H1 (cell line): ENCODE measurements around the gene STIMATE. TPM values are rescaled to one million over a fixed set of nuclear protein-coding genes. Genes with fewer than 3 reads are reported as not detected.

ENCODE experiments used
- CTCF ChIA-PET: fragments of 300-600 bp; sonication (Branson Sonifier 250); formaldehyde crosslinking; loops from one replicate; lab custom pipeline; 2021; ENCODE audit not compliant: partially characterized antibody; lab: Charles Lee
- POLR2A ChIA-PET: fragments of 300-600 bp; sonication (Branson Sonifier 250); formaldehyde crosslinking; loops from one replicate; lab custom pipeline; 2021; ENCODE audit warnings: inconsistent platforms; ENCODE audit not compliant: partially characterized antibody; lab: Charles Lee
- DNase-seq, 2 experiments: peaks; one replicate each; pipeline versions ENCODE4 v3.0.0 to v3.0.0-alpha.2; 2010 to 2022; ENCODE audit warnings: low spot score in 2 of 2, low read depth in 1 of 2, mixed read lengths in 1 of 2
- FAIRE-seq: peaks from 2 replicates; lab custom pipeline; 2011; peaks lifted over from hg19 to GRCh38; lab: Jason Lieb, UNC
- H2AFZ ChIP-seq: 2 replicates; pipeline ENCODE4 v1.8.1; 2012; ENCODE audit warnings: low read length, inconsistent platforms
- H2AK5ac ChIP-seq: 2 replicates; pipeline ENCODE4 v1.6.1; 2013; ENCODE audit warnings: low read depth, low read length
- H2BK120ac ChIP-seq: replicated peaks from 2 replicates; pipeline ENCODE3; 2013; ENCODE audit warnings: low read depth, low read length, inconsistent platforms
- H2BK12ac ChIP-seq: 2 replicates; pipeline ENCODE4 v1.6.1; 2013; ENCODE audit warnings: low read depth, low read length
- H2BK15ac ChIP-seq: 2 replicates; pipeline ENCODE4 v1.6.1; 2013; ENCODE audit warnings: low read length
- H2BK20ac ChIP-seq: 2 replicates; pipeline ENCODE4 v1.6.1; 2013; ENCODE audit warnings: low read length
- H2BK5ac ChIP-seq: 2 replicates; pipeline ENCODE4 v1.6.1; 2013; ENCODE audit warnings: low read depth, low read length
- H3K14ac ChIP-seq: 2 replicates; pipeline ENCODE4 v1.6.1; 2013; ENCODE audit warnings: inconsistent platforms; ENCODE audit not compliant: insufficient read length
- H3K18ac ChIP-seq: 2 replicates; pipeline ENCODE4 v1.6.1; 2013; ENCODE audit warnings: low read length; ENCODE audit errors: extremely low read depth
- H3K23ac ChIP-seq: 2 replicates; pipeline ENCODE4 v1.6.1; 2013; ENCODE audit warnings: inconsistent platforms; ENCODE audit not compliant: insufficient read length
- H3K23me2 ChIP-seq: 2 replicates; pipeline ENCODE4 v1.6.1; 2013; ENCODE audit warnings: low read depth, low read length
- H3K27ac ChIP-seq: 2 replicates; pipeline ENCODE4 v1.6.1; 2011; ENCODE audit warnings: low read depth, low read length, inconsistent platforms
- H3K27me3 ChIP-seq, 4 experiments: replicated peaks in 1 of 4; 1 replicate in 1 of 4; 2 replicates in 3 of 4; pipeline versions ENCODE4 v1.6.1 to v1.8.1; 2011 to 2013; ENCODE audit warnings: low read length in 3 of 4, mild to moderate bottlenecking in 3 of 4, inconsistent platforms in 2 of 4, mixed read lengths in 2 of 4, moderate library complexity in 1 of 4; ENCODE audit not compliant: control insufficient read depth in 3 of 4, insufficient read depth in 3 of 4; ENCODE audit errors: extremely low read depth in 1 of 4
- H3K36me3 ChIP-seq, 4 experiments: 2 replicates each; pipeline versions ENCODE4 v1.6.1 to v1.8.1; 2011 to 2013; ENCODE audit warnings: mild to moderate bottlenecking in 4 of 4, low read length in 3 of 4, moderate library complexity in 2 of 4, control low read depth in 1 of 4, inconsistent platforms in 1 of 4; ENCODE audit not compliant: insufficient read depth in 4 of 4, control insufficient read depth in 2 of 4
- H3K4ac ChIP-seq: replicated peaks from 2 replicates; pipeline ENCODE3; 2013; ENCODE audit warnings: low read length, low read depth, mixed read lengths, inconsistent platforms; ENCODE audit not compliant: insufficient read length
- H3K4me1 ChIP-seq, 4 experiments: replicated peaks in 1 of 4; 1 replicate in 1 of 4; 2 replicates in 3 of 4; pipeline versions ENCODE4 v1.6.1 to v1.8.1; 2011 to 2013; ENCODE audit warnings: low read length in 3 of 4, inconsistent platforms in 2 of 4, mixed read lengths in 1 of 4; ENCODE audit not compliant: insufficient read depth in 4 of 4, control insufficient read depth in 3 of 4
- H3K4me2 ChIP-seq, 2 experiments: 2 replicates each; pipeline versions ENCODE4 v1.6.1 to v1.8.1; 2011 to 2013; ENCODE audit warnings: low read depth in 2 of 2, low read length in 2 of 2, control low read depth in 1 of 2, inconsistent platforms in 1 of 2, mild to moderate bottlenecking in 1 of 2; ENCODE audit not compliant: insufficient read depth in 1 of 2
- H3K4me3 ChIP-seq, 4 experiments: fragments of 200-600, 300-600 bp in 1 of 4; sonication (generic), shearing (Covaris generic), sonication (Bioruptor Twin) in 1 of 4; 2 replicates each; pipeline versions ENCODE4 v1.5.1 to v1.8.1; 2011 to 2016; ENCODE audit warnings: low read length in 4 of 4, low read depth in 3 of 4, control low read depth in 2 of 4, inconsistent platforms in 2 of 4, mild to moderate bottlenecking in 2 of 4, mixed read lengths in 1 of 4, moderate library complexity in 1 of 4; ENCODE audit not compliant: insufficient read depth in 2 of 4; ENCODE audit errors: extremely low read depth in 1 of 4
- H3K56ac ChIP-seq: replicated peaks from 2 replicates; pipeline ENCODE3; 2013; ENCODE audit warnings: low read depth, mild to moderate bottlenecking, mixed read lengths, low read length, inconsistent platforms; ENCODE audit not compliant: insufficient read length
- H3K79me1 ChIP-seq: 2 replicates; pipeline ENCODE4 v1.6.1; 2013; ENCODE audit warnings: low read depth, low read length, control low read depth
- H3K79me2 ChIP-seq, 2 experiments: 2 replicates each; pipeline versions ENCODE4 v1.6.1 to v1.8.1; 2012 to 2013; ENCODE audit warnings: low read length in 2 of 2, mild to moderate bottlenecking in 2 of 2, inconsistent platforms in 1 of 2; ENCODE audit not compliant: insufficient read depth in 2 of 2, control insufficient read depth in 1 of 2
- H3K9ac ChIP-seq, 4 experiments: replicated peaks in 1 of 4; 1 replicate in 1 of 4; 2 replicates in 3 of 4; pipeline versions ENCODE4 v1.6.1 to v1.8.1; 2011 to 2013; ENCODE audit warnings: low read depth in 3 of 4, low read length in 3 of 4, control low read depth in 2 of 4, mild to moderate bottlenecking in 2 of 4, moderate library complexity in 2 of 4, inconsistent platforms in 1 of 4; ENCODE audit errors: extremely low read depth in 1 of 4
- H3K9me3 ChIP-seq, 2 experiments: 2 replicates each; pipeline versions ENCODE4 v1.6.1 to v1.8.1; 2012 to 2013; ENCODE audit warnings: mild to moderate bottlenecking in 2 of 2, moderate library complexity in 2 of 2, control low read depth in 1 of 2, inconsistent platforms in 1 of 2, low read depth in 1 of 2, low read length in 1 of 2, mixed read lengths in 1 of 2; ENCODE audit not compliant: insufficient read depth in 2 of 2
- H4K20me1 ChIP-seq, 2 experiments: replicated peaks in 1 of 2; 2 replicates each; pipeline versions ENCODE3 to v1.8.1; 2011 to 2013; ENCODE audit warnings: inconsistent platforms in 2 of 2, low read length in 2 of 2, mild to moderate bottlenecking in 1 of 2; ENCODE audit not compliant: insufficient read depth in 2 of 2, control insufficient read depth in 1 of 2
- H4K5ac ChIP-seq: 2 replicates; pipeline ENCODE4 v1.6.1; 2013; ENCODE audit warnings: low read length, low read depth, mixed read lengths, inconsistent platforms; ENCODE audit not compliant: insufficient read length
- H4K8ac ChIP-seq: 2 replicates; pipeline ENCODE4 v1.8.0; 2013; ENCODE audit warnings: mild to moderate bottlenecking, moderate library complexity, low read length, inconsistent platforms; ENCODE audit not compliant: insufficient read depth; ENCODE audit errors: extremely low read depth
- H4K91ac ChIP-seq: replicated peaks from 2 replicates; pipeline ENCODE3; 2013; ENCODE audit warnings: low read length, mixed read lengths, inconsistent platforms; ENCODE audit not compliant: insufficient read length
- ATF2 ChIP-seq: IDR thresholded peaks from 2 replicates; pipeline ENCODE4 v1.6.1; 2012; ENCODE audit warnings: low read length, inconsistent platforms
- CBX8 ChIP-seq: fragments of 300-800, 300-1000 bp; sonication (generic); IDR thresholded peaks from 2 replicates; pipeline ENCODE4 v1.7.1; 2016; ENCODE audit warnings: low read depth, low read length, borderline replicate concordance
- CEBPB ChIP-seq: IDR thresholded peaks from 2 replicates; pipeline ENCODE4 v1.6.1; 2012; ENCODE audit warnings: low read depth, low read length
- GTF2F1 ChIP-seq: IDR thresholded peaks from 2 replicates; pipeline ENCODE4 v1.6.1; 2012; ENCODE audit warnings: low read depth, low read length, improper control_type of control experiment, borderline replicate concordance
- JUND ChIP-seq: IDR thresholded peaks from 2 replicates; pipeline ENCODE4 v1.6.1; 2011; ENCODE audit warnings: mild to moderate bottlenecking, improper control_type of control experiment, low read length
- MAX ChIP-seq: IDR thresholded peaks from 2 replicates; pipeline ENCODE4 v1.6.1; 2012; ENCODE audit warnings: inconsistent platforms
- NRF1 ChIP-seq: IDR thresholded peaks from 2 replicates; pipeline ENCODE4 v1.6.1; 2011; ENCODE audit warnings: mild to moderate bottlenecking, low read depth, low read length, improper control_type of control experiment
- POU5F1 ChIP-seq: IDR thresholded peaks from 2 replicates; pipeline ENCODE4 v1.6.1; 2011; ENCODE audit warnings: low read depth, mild to moderate bottlenecking, low read length, moderate library complexity
- SIN3A ChIP-seq, 2 experiments: IDR thresholded peaks in 1 of 2; conservative IDR thresholded peaks in 1 of 2; 2 replicates each; pipeline ENCODE4 v1.6.1; 2011 to 2012; ENCODE audit warnings: low read length in 2 of 2, improper control_type of control experiment in 1 of 2, low read depth in 1 of 2, mild to moderate bottlenecking in 1 of 2
- TCF12 ChIP-seq: IDR thresholded peaks from 2 replicates; pipeline ENCODE4 v1.6.1; 2011; ENCODE audit warnings: low read depth, mild to moderate bottlenecking, low read length
- WGBS, 2 experiments: shearing (Covaris generic) in 1 of 2; methylation state at CpG; one replicate each; pipeline versions ENCODE4 v1.1.6 to v1.1.7; 2013 to 2015; ENCODE audit warnings: low lambda C conversion rate in 2 of 2, mixed read lengths in 2 of 2, inconsistent platforms in 1 of 2, low coverage in 1 of 2, missing lambda C conversion rate in 1 of 2; ENCODE audit not compliant: insufficient replicate concordance in 2 of 2, insufficient coverage in 1 of 2, insufficient read length in 1 of 2; ENCODE audit errors: extremely low coverage in 1 of 2, missing lambda C conversion rate in 1 of 2; 5-methylcytosine and 5-hydroxymethylcytosine counted together
- polyA plus RNA-seq, 7 experiments: library from polyadenylated mRNA; depleted of rRNA in 3 of 7; stranded (reverse) in 5 of 7; unstranded in 2 of 7; fragments of >200 nt in 5 of 7; fragments of 200-250 nt in 2 of 7; gene quantifications; 1 replicate in 5 of 7; 2 replicates in 1 of 7; 4 replicates in 1 of 7; pipeline versions ENCODE4 v1.2.1 to v1.2.3, GENCODE V29; 2011 to 2013; ENCODE audit warnings: missing spikeins in 2 of 7, mixed read lengths in 2 of 7
- total RNA-seq: library from RNA; stranded (reverse); fragmentation: NEBNext Ultra II Directional; extraction: Animal tissue kit (Norgen Biotek cat#: 25700); gene quantifications from 2 replicates; pipeline ENCODE4 v1.2.1, GENCODE V29; 2021

The STIMATE gene
- total and polyA plus RNA-seq, 2 of the 8 experiments (the other 6 are each of a cell fraction or from before 2014, with no cell fraction given): 17.5 to 22.1 TPM

- Histone ChIP-seq H4K8ac (no peak overlapping the region), H3K14ac (no peak overlapping the region), H3K9me3 (no peaks in the 10 kb centered on the region), H3K36me3 (no peaks in the 10 kb centered on the region), H4K91ac (no peak overlapping the region), H2BK15ac (no peak overlapping the region), H2BK20ac (no peak overlapping the region), H3K4ac (no peak overlapping the region), H3K23me2 (no peaks in the 10 kb centered on the region), H2BK5ac (no peak overlapping the region), H2BK12ac (no peak overlapping the region), H3K56ac (no peak overlapping the region), H3K79me2 (no peaks in the 10 kb centered on the region), H3K23ac (no peak overlapping the region), H3K4me3 (no peak overlapping the region), H3K27ac (no peak overlapping the region), H3K4me1 (no peaks in the 10 kb centered on the region), H4K5ac (no peak overlapping the region), H2AFZ (no peak overlapping the region), H3K27me3 (no peaks in the 10 kb centered on the region), H2AK5ac (no peak overlapping the region), H3K79me1 (no peaks in the 10 kb centered on the region), H3K18ac (no peak overlapping the region), H2BK120ac (no peak overlapping the region), H3K4me2 (no peak overlapping the region), H4K20me1 (no peaks in the 10 kb centered on the region), H3K9ac (no peak overlapping the region)
- DNase-seq (no peak), FAIRE-seq (no peak)
- 81% methylated on average over 9 of the region's 9 CpGs; no CpG with 5 or more reads in 1 of the 2 experiments for WGBS, 2 experiments
- CTCF ChIA-PET: interaction anchor here (0.6 to 3.8 kb wide), 17 partner anchors 8 to 376 kb away, joined by 3 to 33 read pairs (median 8); partner anchors contain the start of gene NEK4
- POLR2A ChIA-PET: interaction anchor here (0.6 to 2.3 kb wide), 2 partner anchors 23 to 27 kb away, joined by 3 to 8 read pairs; partner anchors contain the start of gene NEK4
- TF ChIP-seq CBX8 (no peak), ATF2 (no peak), MAX (no peak), TCF12 (no peak), GTF2F1 (no peak), NRF1 (no peak), SIN3A (conservative IDR thresholded peaks at IDR 0.05 in 1 of 2, IDR thresholded peaks at IDR 0.05 in 1 of 2; ENCODE audit: low read depth in 1 of 2, low read length in 2 of 2) (no peak), CEBPB (no peak), POU5F1 (no peak), JUND (no peak)
Measured at GRCh38 chr3:52793702-52794611, 103.4 kb downstream of the STIMATE start.
